PC-9 (cell line): ENCODE results near the gene BBS9.

ENCODE experiments used
- CTCF ChIP-seq: fragments of 200-600 bp; sonication (generic); conservative IDR thresholded peaks from 2 replicates; pipeline ENCODE4 v1.6.1; 2017; ENCODE audit warnings: mixed run types, antibody characterized with exemption, mild to moderate bottlenecking, moderate library complexity
- EZH2 ChIP-seq: fragments of 200-600 bp; sonication (generic); IDR thresholded peaks from 2 replicates; pipeline ENCODE4 v1.8.0; 2017; ENCODE audit warnings: antibody characterized with exemption, low read depth

GRCh38 chr7:33243319-33243881 is 114.0 kb downstream of the BBS9 start:
- TF ChIP-seq CTCF (peak; percentile 91), EZH2 (no peak)
